Measurements from ENCODE around the gene HOXA5.

DNA sequence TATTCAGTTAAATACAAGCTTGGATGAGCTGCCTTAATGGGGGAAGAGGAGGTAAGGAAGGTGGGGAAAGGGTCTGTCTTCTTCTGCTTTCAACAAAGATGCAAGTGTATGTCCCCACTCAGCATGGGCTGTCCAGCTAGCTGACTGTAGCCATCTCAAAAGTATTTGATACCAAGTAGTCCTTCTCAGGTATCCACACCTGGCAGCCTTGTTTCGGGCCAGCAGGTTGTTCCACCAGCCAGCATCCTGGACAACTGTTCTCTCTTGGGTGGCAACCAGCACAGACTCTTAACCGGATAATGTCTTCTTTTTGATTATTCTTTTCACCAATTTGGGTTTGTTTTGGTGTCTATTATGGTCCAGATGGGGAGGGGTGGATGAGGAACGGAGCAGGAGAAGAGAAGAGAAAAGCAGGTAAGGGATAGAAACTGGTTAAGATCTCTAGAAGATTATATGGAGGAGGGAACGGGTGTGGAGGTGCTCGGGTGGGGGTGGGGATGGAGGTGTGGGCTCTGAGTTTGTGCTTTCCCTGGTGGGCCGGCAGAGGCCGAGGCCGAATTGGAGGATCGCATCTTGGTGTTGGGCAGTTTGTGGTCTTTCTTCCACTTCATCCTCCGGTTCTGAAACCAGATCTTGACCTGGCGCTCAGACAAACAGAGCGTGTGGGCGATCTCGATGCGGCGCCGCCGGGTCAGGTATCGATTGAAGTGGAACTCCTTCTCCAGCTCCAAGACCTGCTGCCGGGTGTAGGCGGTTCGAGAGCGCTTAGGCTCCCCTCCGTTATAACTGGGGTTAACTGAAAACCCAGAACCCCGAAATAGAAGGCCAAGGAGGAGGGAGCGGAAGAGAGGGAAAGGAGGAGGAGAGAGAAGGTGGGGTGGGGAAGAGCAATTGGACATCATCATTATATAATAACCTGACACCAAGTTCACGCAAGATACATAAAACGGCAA, 14.4 kb downstream of the HOXA5 start:
- TF ChIP-seq, protein P1, sequence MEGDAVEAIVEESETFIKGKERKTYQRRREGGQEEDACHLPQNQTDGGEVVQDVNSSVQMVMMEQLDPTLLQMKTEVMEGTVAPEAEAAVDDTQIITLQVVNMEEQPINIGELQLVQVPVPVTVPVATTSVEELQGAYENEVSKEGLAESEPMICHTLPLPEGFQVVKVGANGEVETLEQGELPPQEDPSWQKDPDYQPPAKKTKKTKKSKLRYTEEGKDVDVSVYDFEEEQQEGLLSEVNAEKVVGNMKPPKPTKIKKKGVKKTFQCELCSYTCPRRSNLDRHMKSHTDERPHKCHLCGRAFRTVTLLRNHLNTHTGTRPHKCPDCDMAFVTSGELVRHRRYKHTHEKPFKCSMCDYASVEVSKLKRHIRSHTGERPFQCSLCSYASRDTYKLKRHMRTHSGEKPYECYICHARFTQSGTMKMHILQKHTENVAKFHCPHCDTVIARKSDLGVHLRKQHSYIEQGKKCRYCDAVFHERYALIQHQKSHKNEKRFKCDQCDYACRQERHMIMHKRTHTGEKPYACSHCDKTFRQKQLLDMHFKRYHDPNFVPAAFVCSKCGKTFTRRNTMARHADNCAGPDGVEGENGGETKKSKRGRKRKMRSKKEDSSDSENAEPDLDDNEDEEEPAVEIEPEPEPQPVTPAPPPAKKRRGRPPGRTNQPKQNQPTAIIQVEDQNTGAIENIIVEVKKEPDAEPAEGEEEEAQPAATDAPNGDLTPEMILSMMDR (IDR thresholded peaks at IDR 0.05; ENCODE audit: control extremely low read depth in 1 of 3, insufficient read depth in 1 of 3, low read depth in 1 of 3, low read length in 3 of 3) = no peak
- TF ChIP-seq BCL11A (IDR thresholded peaks at IDR 0.05; ENCODE audit: low read depth in 2 of 2, low read length in 2 of 2) (no peak), RXRA (IDR thresholded peaks at IDR 0.05; ENCODE audit: insufficient read depth, low read depth, low read length) (no peak), TEAD4 (IDR thresholded peaks at IDR 0.05; ENCODE audit: low read depth, low read length) (no peak), EP300 (IDR thresholded peaks at IDR 0.05; ENCODE audit: borderline replicate concordance in 1 of 2, low read depth in 2 of 2, low read length in 2 of 2) (no peak)
